GM12801 (cell line): ENCODE data around the gene SCAPER.

Experiments used
- TF ChIP-seq, protein P1 (sequence below): IDR thresholded peaks from one replicate; pipeline ENCODE4 v1.5.1; 2011; ENCODE audit warnings: control low read depth; ENCODE audit not compliant: insufficient read length; ENCODE audit errors: extremely low read depth

Gene SCAPER

DNA sequence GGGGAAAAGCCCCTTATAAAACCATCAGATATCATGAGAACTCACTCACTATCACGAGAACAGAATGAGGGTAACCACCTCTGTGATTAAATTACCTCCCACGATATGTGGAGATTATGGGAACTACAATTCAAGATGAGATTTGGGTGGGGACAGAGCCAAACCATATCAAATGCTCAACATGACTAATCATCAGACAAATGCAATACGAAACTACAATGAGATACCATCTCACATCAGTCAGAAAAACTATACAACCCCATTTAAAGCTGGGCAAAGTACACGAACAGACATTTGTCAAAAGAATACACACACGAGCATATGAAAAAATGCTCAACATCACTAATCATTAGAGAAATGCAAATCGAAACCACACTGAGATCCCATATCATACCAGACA lies 67.7 kb downstream of the SCAPER start:
- TF ChIP-seq, protein P1, sequence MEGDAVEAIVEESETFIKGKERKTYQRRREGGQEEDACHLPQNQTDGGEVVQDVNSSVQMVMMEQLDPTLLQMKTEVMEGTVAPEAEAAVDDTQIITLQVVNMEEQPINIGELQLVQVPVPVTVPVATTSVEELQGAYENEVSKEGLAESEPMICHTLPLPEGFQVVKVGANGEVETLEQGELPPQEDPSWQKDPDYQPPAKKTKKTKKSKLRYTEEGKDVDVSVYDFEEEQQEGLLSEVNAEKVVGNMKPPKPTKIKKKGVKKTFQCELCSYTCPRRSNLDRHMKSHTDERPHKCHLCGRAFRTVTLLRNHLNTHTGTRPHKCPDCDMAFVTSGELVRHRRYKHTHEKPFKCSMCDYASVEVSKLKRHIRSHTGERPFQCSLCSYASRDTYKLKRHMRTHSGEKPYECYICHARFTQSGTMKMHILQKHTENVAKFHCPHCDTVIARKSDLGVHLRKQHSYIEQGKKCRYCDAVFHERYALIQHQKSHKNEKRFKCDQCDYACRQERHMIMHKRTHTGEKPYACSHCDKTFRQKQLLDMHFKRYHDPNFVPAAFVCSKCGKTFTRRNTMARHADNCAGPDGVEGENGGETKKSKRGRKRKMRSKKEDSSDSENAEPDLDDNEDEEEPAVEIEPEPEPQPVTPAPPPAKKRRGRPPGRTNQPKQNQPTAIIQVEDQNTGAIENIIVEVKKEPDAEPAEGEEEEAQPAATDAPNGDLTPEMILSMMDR, result no peak

DNA sequence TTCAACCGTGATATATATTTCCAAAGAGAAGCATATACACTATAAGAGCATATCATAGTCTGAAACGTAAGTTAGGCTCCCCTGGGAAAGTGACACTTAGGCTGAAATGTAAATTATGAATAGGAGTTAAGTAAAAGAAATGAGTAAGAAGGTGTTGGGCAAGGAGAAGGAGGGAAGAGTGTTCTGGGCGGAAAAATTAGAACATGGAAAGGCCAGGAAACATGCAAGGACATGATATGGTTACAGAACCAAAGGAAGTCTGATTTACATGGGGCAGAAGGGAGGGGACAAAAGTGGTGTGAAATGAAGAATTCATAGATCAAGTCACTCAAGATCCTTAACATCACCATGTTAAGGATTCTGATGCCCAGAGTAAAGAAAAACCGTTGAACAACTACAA lies 75.2 kb downstream of the SCAPER start:
- TF ChIP-seq, protein P1, result no peak

GRCh38 chr15:76823890-76824289 lies 81.2 kb downstream of the SCAPER start:
- TF ChIP-seq, protein P1, result no peak

- TF ChIP-seq, protein P1, result no peak
Observed at GRCh38 chr15:76823303-76823702, 81.8 kb downstream of the SCAPER start.

- TF ChIP-seq, protein P1, result no peak
Observed at GRCh38 chr15:76815421-76815820, 89.7 kb downstream of the SCAPER start.

DNA sequence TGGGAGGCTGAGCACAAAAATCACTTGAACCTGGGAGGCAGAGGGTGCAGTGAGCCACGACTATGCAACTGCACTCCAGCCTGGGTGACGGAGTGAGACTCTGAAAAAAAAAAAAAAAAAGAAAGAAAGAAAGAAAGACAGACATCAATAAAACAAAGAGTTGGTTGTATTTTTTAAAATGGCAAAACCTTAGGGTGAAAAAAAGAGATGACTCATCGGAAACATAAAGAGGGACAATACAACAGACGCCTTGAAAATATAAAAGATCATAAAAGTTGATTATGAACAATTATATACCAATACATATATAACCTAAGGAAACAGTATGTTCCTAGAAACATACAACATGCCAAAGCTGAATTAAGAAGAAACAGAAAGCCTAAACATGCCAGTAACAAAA lies 92.8 kb downstream of the SCAPER start:
- TF ChIP-seq, protein P1, result no peak

GRCh38 chr15:76809412-76810103 lies 95.6 kb downstream of the SCAPER start:
- TF ChIP-seq, protein P1, result no peak
